Upper lobe of left lung (tissue), 4 donors: ENCODE data around the gene PRKCI.

ENCODE experiments used
- EP300 ChIP-seq, 4 donors: sonication (generic); formaldehyde crosslinking; IDR thresholded peaks; one replicate each; pipeline ENCODE4 v1.5.1; 2017; ENCODE audit warnings: antibody characterized with exemption in 4 of 4, control low read depth in 2 of 4
- POLR2A ChIP-seq, 4 donors: fragments of 450-650 bp; IDR thresholded peaks; one replicate each; pipeline ENCODE4 v1.5.1; 2016 to 2017; ENCODE audit warnings: antibody characterized with exemption in 4 of 4, mild to moderate bottlenecking in 2 of 4
- POLR2AphosphoS5 ChIP-seq, 2 donors: sonication (generic); formaldehyde crosslinking; IDR thresholded peaks; one replicate each; pipeline ENCODE4 v1.5.1; 2017; ENCODE audit warnings: antibody characterized with exemption in 2 of 2
- TF ChIP-seq, protein P1 (sequence below), 6 experiments: fragments of 450-650 bp in 4 of 6; fragments of 200-600 bp in 2 of 6; sonication (generic) in 2 of 6; IDR thresholded peaks; one replicate each; pipeline ENCODE4 v1.5.1; 2016 to 2019; ENCODE audit warnings: antibody characterized with exemption in 6 of 6

DNA sequence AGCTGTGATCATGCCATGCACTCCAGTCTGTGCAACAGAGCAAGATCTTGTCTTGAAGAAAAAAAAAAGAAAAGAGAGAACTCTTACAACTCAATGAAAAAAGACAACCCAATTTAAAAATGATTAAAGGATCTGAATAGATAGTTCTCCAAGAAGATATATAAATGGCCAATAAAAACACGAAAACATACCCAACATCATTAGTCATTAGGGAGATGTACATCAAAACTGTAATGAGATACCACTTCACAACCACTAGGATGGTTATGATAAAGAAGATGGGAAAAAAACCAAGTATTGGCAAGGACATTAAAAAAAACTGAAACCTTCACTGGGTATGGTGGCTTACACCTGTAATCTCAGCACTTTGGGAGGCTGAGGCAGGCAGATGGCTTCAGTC is 2.4 kb upstream of the PRKCI start:
- TF ChIP-seq, protein P1, sequence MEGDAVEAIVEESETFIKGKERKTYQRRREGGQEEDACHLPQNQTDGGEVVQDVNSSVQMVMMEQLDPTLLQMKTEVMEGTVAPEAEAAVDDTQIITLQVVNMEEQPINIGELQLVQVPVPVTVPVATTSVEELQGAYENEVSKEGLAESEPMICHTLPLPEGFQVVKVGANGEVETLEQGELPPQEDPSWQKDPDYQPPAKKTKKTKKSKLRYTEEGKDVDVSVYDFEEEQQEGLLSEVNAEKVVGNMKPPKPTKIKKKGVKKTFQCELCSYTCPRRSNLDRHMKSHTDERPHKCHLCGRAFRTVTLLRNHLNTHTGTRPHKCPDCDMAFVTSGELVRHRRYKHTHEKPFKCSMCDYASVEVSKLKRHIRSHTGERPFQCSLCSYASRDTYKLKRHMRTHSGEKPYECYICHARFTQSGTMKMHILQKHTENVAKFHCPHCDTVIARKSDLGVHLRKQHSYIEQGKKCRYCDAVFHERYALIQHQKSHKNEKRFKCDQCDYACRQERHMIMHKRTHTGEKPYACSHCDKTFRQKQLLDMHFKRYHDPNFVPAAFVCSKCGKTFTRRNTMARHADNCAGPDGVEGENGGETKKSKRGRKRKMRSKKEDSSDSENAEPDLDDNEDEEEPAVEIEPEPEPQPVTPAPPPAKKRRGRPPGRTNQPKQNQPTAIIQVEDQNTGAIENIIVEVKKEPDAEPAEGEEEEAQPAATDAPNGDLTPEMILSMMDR (IDR thresholded peaks at IDR 0.05) = no peak
- TF ChIP-seq POLR2A (IDR thresholded peaks at IDR 0.05) (no peak), EP300 (IDR thresholded peaks at IDR 0.05) (no peak), POLR2AphosphoS5 (IDR thresholded peaks at IDR 0.05) (no peak)
